ENCODE results near the gene COL23A1. TPM values are rescaled to one million over a fixed set of nuclear protein-coding genes. Genes with fewer than 3 reads are reported as not detected.

Gene COL23A1
- total RNA-seq, 4 donors from 2014 or later = 0.93 to 4.6 (median 2.4) TPM

- H3K36me3 ChIP-seq = no peaks in the 10 kb centered on the region
- H3K4me3 ChIP-seq = no peak overlapping the region
- TF ChIP-seq POLR2AphosphoS5 (IDR thresholded peaks at IDR 0.05) (no peak), EP300 (IDR thresholded peaks at IDR 0.05) (no peak), POLR2A (IDR thresholded peaks at IDR 0.05) (no peak), CTCF (IDR thresholded peaks at IDR 0.05) (no peak)
- H3K27me3 ChIP-seq = no peaks in the 10 kb centered on the region
- peaks cover 0 to 35% (median 7%) of the 10 kb centered on the region in 3 donors for H3K4me1 ChIP-seq
- H3K9me3 ChIP-seq = no peaks in the 10 kb centered on the region
- ATAC-seq = no peak
- WGBS, 2 donors (ENCODE audit: low coverage in 1 of 2) = 80 to 93% methylated on average over 1 to 3 of the region's 19 CpGs
- H3K27ac ChIP-seq = no peak overlapping the region
Measured at GRCh38 chr5:178465228-178465860, 124.8 kb downstream of the COL23A1 start.

- H3K36me3 ChIP-seq = no peaks in the 10 kb centered on the region
- no peak overlapping the region for H3K4me3 ChIP-seq
- no peak overlapping the region for H3K27ac ChIP-seq
- WGBS, 2 donors (ENCODE audit: low coverage in 1 of 2) = 77 to 87% methylated on average over 5 to 13 of the region's 14 CpGs
- no peaks in the 10 kb centered on the region for H3K27me3 ChIP-seq
- ATAC-seq = no peak
- no peaks in the 10 kb centered on the region for H3K9me3 ChIP-seq
- H3K4me1 ChIP-seq = peaks cover 0 to 36% (median 7%) of the 10 kb centered on the region in 3 donors
- no peak for TF ChIP-seq POLR2A (IDR thresholded peaks at IDR 0.05)
- no peak for TF ChIP-seq POLR2AphosphoS5 (IDR thresholded peaks at IDR 0.05)
- TF ChIP-seq EP300 (IDR thresholded peaks at IDR 0.05) = no peak
- no peak for TF ChIP-seq CTCF (IDR thresholded peaks at IDR 0.05)
Measured at GRCh38 chr5:178464431-178465048, 125.7 kb downstream of the COL23A1 start.

- WGBS, 2 donors (ENCODE audit: low coverage in 1 of 2) = 88 to 90% methylated on average over 16 to 22 of the region's 30 CpGs
- no peak for TF ChIP-seq POLR2A (IDR thresholded peaks at IDR 0.05)
- no peak for TF ChIP-seq POLR2AphosphoS5 (IDR thresholded peaks at IDR 0.05)
- TF ChIP-seq EP300 (IDR thresholded peaks at IDR 0.05) = no peak
- no peak for TF ChIP-seq CTCF (IDR thresholded peaks at IDR 0.05)
- H3K36me3 ChIP-seq = no peaks in the 10 kb centered on the region
- peaks cover 0 to 31% (median 6%) of the 10 kb centered on the region in 3 donors for H3K4me1 ChIP-seq
- H3K27me3 ChIP-seq = no peaks in the 10 kb centered on the region
- no peak for ATAC-seq
- no peaks in the 10 kb centered on the region for H3K9me3 ChIP-seq
- H3K27ac ChIP-seq = no peak overlapping the region
- no peak overlapping the region for H3K4me3 ChIP-seq
Measured at GRCh38 chr5:178463321-178464155, 126.7 kb downstream of the COL23A1 start.

- H3K36me3 ChIP-seq = no peaks in the 10 kb centered on the region
- WGBS, 2 donors (ENCODE audit: low coverage in 1 of 2) = 87 to 96% methylated on average over 6 to 13 of the region's 13 CpGs
Measured at GRCh38 chr5:178462816-178463215, 127.4 kb downstream of the COL23A1 start.

More at GRCh38 chr5:178462816-178463215, 127.4 kb downstream of the COL23A1 start:
- no peak overlapping the region for H3K4me3 ChIP-seq
- no peaks in the 10 kb centered on the region for H3K9me3 ChIP-seq
- H3K27me3 ChIP-seq = no peaks in the 10 kb centered on the region
- ATAC-seq = no peak
- no peak overlapping the region for H3K27ac ChIP-seq
- no peak for TF ChIP-seq CTCF (IDR thresholded peaks at IDR 0.05)
- no peak for TF ChIP-seq POLR2AphosphoS5 (IDR thresholded peaks at IDR 0.05)
- TF ChIP-seq EP300 (IDR thresholded peaks at IDR 0.05) = no peak
- no peak for TF ChIP-seq POLR2A (IDR thresholded peaks at IDR 0.05)
- peaks cover 0 to 24% (median under 1%) of the 10 kb centered on the region in 3 donors for H3K4me1 ChIP-seq

Data from gastroesophageal sphincter (tissue), 4 donors.